Occipital lobe (tissue), 2 donors: ENCODE data around the gene FOXA3. TPM values are rescaled to one million over a fixed set of nuclear protein-coding genes. Genes with fewer than 3 reads are reported as not detected.
"Not testable (repeated sequence)": the region's sequence is repeated elsewhere in the genome, so short reads cannot be mapped to it uniquely, and the experiment has no call there.

Experiments used
- DNase-seq: peaks from one replicate; lab custom pipeline; 2025; lab: John Stamatoyannopoulos, UW
- total RNA-seq: library from RNA; depleted of rRNA; stranded (reverse); fragments of >200 nt; gene quantifications from one replicate; pipeline ENCODE4 v1.2.3, GENCODE V29; 2014

Gene FOXA3
- total RNA-seq, 1 donor from 2014 or later = not detected

DNA sequence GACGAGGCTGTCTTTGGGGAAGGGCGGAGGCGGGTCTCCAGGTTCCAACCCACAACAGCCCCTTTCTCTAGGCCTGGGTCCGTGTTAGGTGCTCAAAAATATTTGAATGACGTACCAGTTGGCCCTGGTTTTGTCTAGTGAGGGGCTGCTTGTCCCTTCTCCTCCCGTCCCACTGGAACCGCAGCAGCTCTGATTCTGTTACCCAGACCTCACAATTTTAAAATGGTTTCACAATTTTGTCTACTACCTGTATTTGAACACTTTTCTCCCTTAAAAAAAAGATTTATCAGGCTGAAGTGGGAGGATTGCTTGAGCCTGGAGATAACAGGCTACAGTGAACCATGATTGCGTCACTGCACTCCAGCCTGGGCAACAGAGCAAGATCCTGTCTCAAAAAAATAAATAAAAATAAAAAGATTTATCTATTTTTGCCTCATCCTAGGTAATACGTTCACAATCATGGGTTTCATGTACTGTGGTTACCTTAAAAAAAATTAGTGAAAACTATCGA lies 23.1 kb downstream of the FOXA3 start:
- no peak for DNase-seq

DNA sequence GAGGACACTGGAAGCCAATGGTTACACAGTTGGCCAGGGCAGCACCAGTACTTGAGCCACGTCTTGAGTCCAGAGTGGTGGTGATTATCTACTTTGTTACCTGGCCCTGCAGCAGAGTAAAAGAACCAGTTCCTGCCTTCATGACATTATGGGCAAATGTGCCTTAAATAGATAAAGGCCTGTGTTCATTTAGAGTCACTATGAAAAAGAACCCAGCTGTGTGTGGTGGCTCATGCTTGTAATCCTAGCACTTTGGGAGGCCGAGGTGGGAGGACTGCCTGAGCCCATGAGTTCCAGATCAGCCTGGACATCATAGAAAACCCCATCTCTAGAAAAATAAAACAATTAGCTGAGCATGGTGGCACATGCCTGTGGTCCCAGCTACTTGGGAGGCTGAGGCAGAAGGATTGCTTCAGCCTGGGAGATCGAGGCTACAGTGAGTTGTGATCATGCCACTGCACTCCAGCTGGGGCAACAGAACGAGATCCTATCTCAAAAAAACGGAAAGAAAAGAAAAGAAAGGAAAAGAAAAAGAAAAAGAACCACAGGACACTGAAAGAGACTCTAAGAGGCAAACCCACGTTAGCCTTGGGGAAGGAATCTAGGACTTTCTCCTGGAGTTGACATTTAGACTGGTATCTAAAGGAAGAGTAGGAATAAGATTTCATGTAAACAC lies 25.2 kb downstream of the FOXA3 start:
- DNase-seq = no peak

GRCh38 chr19:45890877-45891276 lies 26.8 kb downstream of the FOXA3 start:
- DNase-seq = no peak

- DNase-seq = no peak
Observed at GRCh38 chr19:45895519-45895972, 31.4 kb downstream of the FOXA3 start.

- DNase-seq = not testable (repeated sequence)
Observed at GRCh38 chr19:45895983-45896599, 32.0 kb downstream of the FOXA3 start.

DNA sequence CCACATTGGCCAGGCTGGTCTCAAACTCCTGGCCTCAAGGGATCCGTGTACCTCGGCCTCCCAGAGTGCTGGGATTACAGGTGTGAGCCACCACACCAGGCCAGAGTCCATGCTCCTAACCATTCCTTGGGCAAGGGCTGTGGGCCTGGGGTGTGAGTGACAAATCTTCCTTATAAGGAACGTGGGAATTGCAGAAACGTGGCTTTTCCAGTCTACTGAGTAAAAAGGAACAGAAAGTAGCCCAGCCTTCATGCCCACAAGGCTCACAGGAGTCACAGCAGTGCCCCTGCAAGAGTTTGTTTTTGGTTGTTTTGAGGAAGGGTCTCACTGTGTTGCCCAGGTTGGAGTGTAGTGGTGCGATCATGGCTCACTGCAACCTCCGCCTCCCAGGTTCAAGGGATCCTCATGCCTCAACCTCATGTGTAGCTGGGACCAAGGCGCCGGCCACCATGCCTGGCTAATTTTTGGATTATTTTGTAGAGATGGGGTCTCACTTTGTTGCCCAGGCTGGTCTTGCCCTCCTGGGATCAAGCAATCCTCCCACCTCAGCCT lies 33.2 kb downstream of the FOXA3 start:
- no peak for DNase-seq

- no peak for DNase-seq
Observed at GRCh38 chr19:45899253-45899652, 35.1 kb downstream of the FOXA3 start.

DNA sequence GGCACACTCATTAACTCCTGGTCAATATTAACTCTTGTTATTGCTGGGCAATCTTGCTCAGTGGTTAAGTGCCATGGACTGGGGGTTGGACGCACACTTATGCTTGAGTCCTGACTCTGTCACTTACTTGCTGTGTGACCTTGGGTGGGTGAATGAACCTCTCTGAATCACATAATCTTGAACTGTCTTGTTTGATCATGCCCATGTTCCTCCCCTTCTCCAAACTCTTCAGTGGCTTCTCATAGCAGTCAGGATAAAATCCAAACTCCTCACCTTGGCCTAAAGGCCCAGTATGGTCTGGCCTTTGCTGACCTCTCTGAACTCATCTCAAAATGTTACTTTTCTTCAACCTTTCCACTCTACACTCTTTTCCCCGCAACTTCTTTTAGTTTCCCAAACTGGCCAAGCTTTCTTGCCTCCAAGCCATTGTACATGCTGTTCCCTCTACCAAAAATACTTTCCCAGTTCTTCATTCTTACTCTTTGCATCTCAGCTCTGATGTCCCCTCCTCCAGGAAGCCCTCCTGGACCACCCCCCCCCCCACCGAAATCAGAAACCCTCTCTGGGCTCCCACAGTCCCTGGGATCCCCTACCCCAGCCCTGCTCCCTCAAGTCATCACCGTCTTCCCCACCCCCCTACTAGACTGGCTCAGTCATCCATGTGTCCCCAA lies 35.9 kb downstream of the FOXA3 start:
- no peak for DNase-seq

GRCh38 chr19:45900738-45901431 lies 36.8 kb downstream of the FOXA3 start:
- no peak for DNase-seq

DNA sequence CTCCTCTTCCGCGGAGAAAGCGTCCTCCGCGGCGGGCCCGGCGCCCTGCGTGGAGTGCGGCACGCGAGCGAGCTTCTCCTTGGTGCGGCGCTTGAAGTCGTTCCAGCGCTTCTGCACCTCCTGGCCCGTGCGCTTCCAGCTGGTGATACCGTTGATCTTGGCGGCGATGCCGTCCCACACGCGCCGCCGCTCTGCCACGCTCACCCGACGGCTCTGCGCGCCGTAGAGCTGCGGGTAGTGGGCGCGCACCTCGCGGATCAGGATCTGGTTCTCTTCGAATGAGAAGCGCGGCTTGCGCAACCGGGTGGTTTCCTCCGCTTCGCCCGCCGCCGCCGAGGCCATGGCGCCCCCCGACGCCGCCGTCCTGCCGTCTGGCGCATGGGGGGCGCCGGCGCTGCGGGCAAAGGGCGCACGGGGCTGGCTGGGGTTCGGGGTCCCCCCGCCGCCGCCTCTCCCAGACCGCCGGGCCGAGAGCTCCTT lies 37.3 kb downstream of the FOXA3 start:
- DNase-seq = no peak

GRCh38 chr19:45901912-45902650 lies 38.0 kb downstream of the FOXA3 start, which contains the start of gene MYPOP:
TSS of gene MYPOP (minus strand) at chr19:45902613. CDS start at chr19:45901773, 840 bp downstream.
- DNase-seq = no peak

- DNase-seq = peak; percentile 93
Observed at GRCh38 chr19:45902651-45903625, 38.8 kb downstream of the FOXA3 start.

- no peak for DNase-seq
Observed at GRCh38 chr19:45905011-45905410, 40.9 kb downstream of the FOXA3 start.

- DNase-seq = no peak
Observed at GRCh38 chr19:45906221-45906620, 42.1 kb downstream of the FOXA3 start.

GRCh38 chr19:45908956-45909355 lies 44.8 kb downstream of the FOXA3 start:
- no peak for DNase-seq

DNA sequence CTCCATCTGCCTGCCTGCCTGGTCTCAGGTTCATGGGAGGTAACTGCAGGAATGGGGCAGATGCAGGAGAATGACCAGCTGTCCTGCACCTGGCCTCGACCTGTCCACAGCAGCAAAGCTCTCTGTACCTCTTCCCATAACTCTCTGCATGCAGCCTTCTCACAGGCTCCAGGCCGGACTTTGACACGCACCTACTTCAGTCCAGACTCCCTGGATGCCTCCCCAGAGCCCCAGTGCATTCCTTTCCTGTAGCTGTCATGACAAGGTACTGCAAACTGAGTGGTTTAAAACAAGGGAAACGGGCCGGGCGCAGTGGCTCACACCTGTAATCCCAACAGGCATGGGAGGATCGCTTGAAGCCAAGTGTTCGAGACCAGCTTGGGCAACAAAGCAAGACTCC lies 47.2 kb downstream of the FOXA3 start:
- DNase-seq = no peak

GRCh38 chr19:45913874-45914830 lies 50.0 kb downstream of the FOXA3 start, which contains the start of gene NANOS2:
TSS of gene NANOS2 (minus strand) at chr19:45914778. CDS start at chr19:45914693, 85 bp downstream.
- DNase-seq = no peak
